Fibroblast of peridontal ligament (primary cell): Measurements from ENCODE around the gene ATXN3L.
A peak's percentile ranks its signal among the peaks of the same experiment; 100 is the strongest.
"Not testable (repeated sequence)": the region's sequence is repeated elsewhere in the genome, so short reads cannot be mapped to it uniquely, and the experiment has no call there.

ENCODE experiments used
- DNase-seq: peaks from one replicate; pipeline ENCODE4 v3.0.0-alpha.2; 2010; ENCODE audit errors: extremely low read depth

The ATXN3L gene

DNA sequence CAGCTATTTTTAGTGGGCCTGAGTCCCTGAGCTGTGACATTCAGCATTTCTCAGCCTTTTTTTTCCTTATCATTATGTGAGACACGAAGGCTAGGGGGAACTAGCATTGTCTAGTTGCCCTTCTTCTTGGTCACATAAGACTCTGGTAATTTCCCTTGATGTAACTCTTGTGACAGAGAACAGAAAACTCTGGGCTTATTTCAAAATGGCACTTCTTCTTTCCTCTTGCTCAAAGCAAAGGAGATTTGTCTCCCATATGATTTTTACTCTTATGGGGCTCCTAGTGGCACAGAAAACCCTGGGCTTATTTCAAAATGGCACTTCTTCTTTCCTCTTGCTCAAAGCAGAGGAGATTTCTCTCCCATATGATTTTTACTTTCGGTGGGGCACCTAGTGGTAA, 14.7 kb downstream of the ATXN3L start:
- DNase-seq: no peak

DNA sequence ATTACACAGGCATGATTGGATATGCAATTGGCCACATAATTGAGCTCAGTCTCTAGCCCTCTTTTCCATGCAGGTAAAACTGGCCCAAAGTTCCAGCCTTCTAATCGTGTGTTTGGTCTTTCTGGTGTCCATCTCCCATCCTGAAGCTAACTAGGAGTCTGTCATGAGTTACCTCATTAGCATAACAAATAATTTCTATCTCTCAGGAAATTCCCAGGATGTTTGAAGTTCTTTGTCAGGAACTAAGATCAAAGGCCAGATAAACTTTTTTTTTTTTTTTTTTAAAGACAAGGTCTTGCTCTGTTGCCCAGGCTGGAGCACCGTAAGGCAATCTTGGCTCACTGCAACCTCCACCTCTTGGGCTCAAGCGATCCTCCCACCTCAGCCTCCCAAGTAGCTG, 15.8 kb downstream of the ATXN3L start:
- DNase-seq: no peak

DNA sequence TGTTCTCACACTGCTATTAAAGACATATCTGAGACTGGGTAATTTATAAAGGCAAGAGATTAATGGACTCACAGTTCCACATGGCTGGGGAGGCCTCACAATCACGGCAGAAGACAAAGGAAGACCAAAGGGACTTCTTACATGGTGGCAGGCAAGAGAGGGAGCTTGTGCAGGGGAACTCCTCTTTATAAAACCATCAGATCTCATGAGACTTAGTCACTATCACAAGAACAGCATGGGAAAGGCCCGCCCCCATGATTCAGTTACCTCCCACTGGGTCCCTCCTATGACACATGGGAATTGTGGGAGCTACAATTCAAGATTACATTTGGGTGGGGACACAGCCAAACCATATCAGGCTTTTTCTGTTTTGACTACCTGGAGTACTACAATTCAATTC, 16.6 kb downstream of the ATXN3L start:
- DNase-seq: not testable (repeated sequence)

DNA sequence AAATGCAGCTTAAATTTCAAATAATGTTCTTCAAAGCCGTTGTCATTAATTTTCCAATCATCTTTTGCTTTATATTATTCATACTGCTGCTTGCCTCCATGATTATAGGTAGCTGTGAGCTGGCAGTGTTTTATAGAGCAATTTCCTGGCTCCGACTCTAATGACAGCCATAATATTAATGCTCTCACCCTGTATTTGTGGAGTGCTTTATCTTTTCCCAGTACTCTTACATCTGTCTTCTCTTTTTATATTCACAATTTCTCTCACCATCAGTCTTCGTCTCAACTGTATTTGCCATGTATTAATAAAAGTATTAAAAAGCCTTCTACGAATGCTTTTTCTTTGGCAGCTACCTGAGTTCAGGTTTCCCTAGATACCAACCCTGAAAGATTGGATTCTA, 21.0 kb downstream of the ATXN3L start:
- no peak for DNase-seq

DNA sequence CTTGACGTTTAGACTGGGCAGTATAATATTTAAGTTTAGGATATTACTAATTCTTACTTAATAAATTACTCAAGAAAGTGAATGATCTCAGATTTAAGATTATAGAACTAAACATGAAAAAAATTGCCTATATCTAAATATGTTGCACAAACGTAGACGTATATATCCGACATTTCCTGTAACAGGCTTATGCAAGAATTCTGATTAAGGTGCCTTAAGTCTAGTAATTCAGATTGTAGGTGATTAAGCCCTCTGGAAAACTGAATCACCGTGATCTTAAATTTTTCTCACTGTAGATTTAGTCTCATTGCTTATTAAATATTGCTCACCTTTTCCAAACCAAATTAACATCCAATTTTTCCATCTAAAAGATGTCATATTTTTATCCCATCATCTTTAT, 24.0 kb downstream of the ATXN3L start:
- DNase-seq: no peak

DNA sequence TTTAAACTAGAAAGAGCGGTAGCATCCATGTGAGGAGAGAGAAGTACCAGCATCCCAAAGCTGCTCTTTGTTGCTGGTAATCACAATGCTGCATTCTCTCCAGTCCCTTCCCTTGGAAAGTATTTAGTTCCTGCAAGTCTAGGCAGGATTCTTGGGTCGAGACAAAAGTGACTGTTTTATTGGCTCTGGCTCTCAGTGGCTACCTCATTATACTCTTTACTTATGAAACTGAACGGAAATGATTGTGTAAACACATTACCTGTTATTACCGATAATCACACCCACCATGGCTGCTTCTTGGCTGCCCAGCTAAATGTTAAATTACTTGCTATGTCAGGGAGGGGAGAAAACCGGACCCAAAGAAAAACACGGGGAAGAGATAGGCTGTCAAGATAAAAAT, 26.2 kb downstream of the ATXN3L start:
- DNase-seq: no peak

DNA sequence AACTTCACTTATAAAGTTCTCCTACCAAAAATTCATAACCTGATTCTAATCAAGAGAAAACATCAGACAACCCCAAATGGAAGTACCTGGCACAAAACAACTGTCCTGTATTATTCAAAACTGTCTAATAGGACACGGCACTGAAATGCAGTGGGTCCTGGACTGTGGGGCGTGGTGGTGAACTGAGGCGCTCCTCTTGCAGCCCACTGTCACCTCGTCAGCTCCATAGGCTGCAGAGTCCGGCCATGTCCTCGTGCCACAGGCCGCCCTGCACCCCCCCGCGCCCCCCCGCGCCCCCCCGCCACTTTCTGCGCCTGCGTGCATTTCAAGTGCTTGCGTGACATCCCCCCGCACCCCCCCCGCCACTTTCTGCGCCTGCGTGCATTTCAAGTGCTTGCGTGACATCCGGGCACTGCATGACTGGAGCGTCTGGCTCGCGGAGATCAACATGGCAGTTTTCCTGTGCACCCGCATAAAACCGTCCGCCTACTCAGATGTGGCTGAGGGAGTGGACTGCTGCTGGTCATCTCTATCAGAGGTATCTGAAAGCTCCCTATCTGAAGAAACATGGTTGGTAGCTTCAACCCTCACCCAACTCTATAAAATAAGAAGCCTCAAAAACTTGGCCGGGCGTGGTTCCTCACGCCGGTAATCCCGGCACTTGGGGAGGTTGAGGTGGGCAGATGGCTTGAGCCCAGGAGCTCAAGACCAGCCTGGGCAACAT, 28.8 kb downstream of the ATXN3L start:
- no peak for DNase-seq

DNA sequence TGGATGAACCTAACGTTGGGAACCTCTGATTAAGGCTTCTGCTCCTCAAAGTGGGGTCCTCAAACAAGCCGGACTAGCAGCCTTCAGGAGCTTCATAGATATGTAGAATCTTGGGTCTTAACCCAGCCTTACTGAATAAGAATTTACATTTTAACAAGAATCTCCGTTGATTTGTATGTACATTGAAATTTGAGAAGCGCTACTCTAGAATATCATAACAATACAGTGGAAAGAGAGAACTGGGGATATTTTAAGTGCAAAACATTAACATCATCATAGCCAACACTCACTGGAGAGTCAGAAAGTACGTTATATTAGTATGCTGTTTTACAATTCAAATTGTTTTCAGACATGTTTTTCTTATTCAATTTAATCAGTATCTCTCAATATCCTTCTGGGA, 31.2 kb downstream of the ATXN3L start:
- DNase-seq: no peak

DNA sequence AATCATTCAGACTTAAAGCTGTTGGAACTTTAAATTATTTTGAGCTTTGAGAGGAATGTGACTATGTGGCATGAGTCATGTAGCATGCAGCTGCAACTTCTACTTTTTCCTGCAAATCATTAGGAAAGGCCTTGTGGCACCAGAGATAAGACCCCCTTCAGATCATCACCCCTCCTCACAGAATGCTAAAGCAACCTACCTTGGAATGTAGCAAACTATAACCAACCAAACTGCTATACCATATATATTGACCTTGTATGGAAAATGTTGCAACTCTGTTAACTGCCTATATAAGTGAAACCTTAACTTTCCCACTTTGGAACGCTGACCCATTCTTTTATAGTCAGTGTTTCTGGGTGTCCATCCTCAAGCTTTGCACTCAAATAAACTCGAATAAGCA, 32.0 kb downstream of the ATXN3L start:
- peak; percentile 65 for DNase-seq

DNA sequence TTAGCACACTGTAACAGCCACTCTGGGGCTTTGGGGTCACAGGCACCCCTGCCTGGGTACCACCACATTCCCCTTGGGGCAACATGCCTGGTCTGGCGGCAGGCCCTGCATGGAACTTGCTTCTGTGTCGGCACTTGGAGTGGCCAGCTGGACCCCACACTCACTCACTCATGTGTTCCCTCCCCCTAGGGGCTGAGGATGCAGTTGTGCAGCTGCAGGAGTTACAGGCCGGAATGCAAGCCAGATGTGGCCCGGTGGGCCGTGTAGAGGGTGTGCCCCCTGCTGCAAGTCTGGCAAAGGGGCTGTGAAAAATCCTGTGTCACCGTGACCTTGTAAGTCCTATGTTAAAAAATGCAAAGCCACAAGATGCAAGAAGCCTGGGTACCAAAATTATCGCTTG, 34.2 kb downstream of the ATXN3L start:
- DNase-seq: no peak

DNA sequence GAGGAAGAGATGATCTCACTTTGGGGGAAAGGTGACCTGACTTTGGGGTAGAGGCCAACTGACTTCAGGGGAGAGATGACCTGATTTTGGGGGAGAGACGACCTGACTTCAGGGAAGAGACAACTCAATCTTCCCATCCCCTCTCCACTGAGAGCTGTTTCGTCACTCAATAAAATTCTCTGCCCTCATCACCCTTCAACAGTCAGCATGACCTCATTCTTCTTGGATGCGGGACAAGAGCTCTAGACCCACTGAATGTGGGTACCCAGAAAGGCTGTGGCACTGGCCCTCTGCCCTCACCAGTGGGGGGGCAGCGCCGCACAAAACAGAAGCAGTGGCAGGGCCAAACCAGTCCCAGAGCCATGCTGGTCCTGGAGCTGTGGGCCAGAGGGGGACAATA, 34.6 kb downstream of the ATXN3L start:
- DNase-seq: no peak

DNA sequence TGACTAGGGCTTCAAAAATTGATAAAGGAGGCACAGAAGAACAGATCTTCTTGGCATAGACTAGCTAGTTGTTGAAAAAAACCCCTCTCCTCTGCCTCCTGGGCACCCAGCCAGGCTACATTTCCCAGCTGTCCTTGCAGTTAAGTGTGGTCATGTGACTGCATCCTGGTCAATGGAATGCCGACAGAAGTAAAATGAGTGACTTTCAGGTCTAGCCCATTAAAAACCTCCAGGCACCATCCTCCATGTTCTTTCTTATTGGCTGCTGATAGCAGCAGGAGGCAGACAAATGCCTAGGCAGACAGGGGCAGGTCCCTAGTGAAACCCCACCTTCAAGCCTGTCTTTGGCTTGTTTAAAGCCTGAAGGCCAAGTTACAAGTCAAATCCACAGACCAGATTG, 35.3 kb downstream of the ATXN3L start:
- DNase-seq: peak; percentile 8

DNA sequence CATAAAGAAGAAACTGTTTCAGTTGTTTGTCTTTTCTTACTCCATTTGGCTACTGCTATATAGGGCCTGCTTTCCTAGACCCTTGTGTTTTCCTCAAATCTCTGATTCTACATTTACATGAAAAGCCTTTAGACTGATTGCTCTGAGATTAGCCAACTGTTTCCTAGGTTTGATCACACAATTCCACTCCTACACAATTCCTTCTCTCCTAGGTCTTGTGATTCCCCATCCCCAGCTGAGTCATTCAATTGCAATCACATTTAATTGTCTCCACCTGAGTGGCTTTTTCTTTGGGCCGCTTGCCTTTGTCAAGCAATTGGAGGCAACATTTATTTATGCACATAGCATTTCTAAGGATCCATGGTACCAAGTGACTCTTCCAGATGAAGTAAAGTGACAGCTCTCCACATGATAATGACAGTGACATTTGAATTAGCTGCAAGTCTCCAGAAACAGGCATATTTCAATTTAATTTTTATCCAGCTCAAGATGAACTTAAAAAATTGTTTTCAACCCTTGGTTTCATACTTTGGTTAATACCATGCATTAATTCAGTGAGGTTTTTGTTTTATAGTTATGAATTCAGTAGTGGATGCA, 35.8 kb downstream of the ATXN3L start:
- DNase-seq: peak; percentile 83

DNA sequence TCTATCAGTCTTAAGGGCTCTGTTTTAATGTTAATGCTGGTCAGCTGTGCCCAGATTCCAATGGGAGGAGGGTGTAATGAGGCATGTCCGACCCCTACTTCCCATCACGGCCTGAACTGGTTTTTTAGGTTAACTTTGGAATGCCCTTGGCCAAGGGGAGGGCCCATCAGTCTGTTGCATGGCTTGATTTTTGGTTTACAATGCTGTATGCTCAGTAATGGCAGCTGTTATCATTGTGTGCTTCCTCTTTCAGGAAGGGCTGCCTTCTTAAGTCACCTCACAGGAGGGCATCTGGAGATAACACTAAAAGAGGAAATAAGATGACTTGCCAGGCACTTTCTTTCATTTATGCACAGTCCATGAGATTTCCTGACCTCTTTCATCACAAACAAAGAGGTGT, 36.3 kb downstream of the ATXN3L start:
- no peak for DNase-seq

DNA sequence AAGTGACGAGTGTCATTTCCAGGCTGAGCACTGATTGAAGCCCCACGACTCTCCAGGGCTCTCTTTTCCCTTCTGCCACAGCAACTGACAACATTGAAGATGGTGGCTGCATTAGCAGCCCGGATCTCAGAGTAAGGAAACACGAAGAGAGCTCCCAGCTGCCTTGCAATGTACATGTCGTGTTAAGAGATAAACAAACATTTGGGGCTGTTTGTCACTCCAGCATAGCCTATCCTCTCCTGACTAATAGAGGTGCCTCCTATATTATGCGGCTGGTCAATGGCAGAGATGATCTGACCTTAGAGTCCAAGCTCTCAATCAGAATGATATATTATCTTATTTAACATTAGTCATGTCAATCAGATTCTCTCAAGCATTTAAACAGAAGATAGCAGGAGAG, 38.6 kb downstream of the ATXN3L start:
- no peak for DNase-seq

DNA sequence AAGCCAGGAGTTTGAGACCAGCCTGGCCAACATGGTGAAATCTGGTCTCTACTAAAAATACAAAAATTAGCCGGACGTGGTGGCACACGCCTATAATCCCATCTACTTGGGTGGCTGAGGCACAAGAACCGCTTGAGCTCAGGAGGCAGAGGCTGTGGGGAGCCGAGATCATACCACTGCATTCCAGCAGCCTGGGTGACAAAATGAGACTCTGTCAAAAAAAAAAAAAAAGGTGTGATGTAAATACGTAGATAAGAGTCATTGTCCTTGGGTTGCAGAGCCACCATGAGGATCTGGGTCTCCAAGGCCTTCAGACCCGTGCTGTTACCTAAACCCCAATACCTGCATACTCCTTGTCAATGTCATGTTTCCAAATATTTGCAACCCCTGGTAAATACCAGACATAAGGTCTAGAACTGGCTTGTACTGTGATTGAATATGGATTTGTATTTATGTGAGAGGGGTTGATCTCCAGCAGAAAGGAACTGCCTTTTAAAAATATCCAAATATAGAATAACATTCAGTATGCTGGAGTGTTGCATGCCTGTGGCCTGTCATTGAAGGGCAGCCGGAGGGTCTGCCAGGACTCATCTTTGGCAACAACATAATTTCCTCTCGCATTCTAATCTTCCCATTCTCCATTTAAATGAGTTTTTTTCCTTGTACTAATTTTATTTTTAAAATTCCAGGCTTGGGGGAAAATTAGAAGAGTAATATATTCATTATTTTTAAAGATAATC, 40.4 kb downstream of the ATXN3L start:
- no peak for DNase-seq

DNA sequence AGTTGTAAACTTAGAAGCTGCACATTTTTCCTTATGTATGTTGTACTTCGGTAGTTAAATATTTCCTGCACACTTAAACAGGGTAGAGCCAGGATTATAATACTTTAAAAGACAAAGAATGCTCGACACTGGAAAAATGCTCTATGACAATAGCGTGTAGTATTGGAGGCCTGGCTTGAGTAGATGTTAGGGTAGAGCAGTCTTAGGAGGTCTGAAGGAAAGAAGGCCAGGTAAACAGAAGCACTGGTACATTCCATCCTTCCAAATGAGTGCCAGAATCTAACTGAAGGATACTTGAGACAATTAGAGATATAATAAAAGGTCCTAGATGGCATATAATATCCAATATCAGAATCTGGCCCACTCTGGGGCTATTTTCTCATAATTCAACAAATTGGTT, 42.3 kb downstream of the ATXN3L start:
- DNase-seq: no peak

DNA sequence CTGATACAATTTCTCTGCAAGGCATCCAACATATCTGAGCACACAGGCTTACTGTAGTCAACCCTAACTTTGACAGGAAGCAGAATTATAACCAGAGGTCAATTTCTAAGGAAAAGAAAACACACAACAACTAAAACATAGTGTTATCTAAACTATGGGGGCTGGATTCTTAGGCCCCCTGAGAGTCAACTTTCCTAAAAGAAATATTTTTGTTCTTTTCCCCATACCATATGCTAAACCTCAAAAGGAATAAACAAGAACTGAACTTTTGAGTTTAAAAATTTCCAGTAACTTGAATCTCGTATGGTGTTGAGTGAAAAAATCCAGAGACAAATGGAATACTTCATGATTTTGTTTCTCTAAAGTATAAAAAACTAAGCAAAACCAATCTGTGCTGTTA, 42.9 kb downstream of the ATXN3L start:
- no peak for DNase-seq

DNA sequence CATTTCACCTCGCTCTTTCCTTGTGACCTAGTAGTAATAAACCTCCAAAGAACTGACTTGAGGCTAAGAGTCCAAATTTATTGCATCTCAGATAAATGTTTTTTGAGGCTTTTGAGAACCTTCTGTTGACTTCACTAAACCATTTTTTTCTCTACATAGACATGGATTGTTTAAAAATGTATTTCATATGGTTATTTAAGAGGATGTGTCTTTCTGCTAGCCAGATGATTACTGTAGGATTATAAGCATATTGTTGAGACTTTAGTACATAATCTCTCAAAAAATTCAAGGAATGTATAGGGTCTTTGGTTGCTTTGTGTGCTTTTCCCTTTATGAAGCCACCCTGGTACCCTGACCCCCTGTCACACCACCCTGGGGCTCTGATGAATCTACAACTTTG, 44.8 kb downstream of the ATXN3L start:
- DNase-seq: no peak

DNA sequence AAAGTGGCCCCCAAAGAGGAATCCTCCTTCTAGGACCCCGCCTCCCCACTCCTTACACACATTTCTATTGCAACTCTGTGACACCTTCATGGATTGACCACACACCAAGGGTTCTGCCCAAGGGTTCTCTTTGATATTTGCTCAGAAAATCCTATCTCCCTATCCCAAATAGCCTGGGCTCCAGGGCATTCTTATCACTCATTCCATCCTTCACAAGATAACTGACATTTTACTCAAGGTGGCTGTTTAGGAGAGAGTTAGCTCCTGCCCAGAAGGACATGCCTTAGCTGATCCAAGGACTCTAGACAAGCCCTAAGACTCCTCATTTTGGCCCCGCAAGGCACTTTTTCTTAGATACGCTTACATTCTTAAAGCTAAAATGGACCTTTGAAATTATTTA, 47.4 kb downstream of the ATXN3L start:
- no peak for DNase-seq

DNA sequence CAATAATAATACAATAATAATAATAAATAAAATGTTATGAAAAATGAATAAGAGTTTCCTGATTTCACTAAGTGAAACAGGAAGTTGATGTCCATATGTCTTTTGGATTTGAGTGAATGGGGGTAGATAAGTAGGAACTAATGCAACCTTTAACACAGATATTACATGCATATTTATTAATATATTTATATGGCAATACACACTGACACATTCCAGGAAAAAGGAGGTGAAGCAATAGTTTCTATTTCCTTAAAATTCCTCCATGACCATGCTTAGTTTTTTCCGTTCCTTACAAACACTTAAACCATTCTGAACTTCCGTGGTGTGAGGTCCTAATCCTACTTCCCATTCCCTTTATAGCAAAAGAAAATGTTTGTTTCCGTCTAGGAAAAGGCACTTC, 48.3 kb downstream of the ATXN3L start:
- no peak for DNase-seq

DNA sequence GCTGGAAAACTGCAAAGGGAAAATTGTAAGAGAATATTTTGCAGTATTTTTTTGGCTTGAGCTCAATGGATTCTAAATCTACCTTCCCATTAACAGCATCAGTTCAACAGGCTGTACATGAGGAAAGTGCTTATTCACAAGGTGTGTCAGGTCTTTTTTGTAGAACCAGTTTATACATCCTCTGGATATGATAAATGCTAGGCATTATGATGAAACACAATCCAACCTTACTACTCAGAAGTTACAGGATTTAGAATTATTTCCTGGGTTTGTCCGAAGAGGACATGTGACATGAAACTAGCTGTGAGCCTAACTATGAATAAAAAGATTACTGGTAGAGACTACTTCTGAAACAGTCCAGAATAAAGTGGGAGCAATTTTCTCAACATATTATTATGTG, 49.5 kb downstream of the ATXN3L start:
- DNase-seq: no peak

DNA sequence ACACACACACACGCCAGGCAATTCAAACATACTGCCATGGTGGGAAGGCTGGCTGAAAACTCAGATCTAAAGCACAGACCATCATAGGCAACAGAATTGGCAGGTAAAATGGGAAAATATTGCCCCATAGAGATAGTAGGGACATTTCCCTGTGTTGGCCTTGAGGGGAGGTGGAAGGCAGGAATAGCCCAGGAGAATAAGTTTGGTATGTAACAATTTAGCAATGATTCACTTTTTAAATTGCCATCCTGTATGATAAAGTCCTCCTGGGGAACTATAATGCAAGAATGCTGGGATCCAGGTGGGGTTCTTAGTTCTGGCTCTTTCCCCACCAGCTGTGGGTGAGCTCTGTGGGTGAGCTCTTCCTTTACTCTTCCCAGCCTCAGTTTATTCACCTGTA, 51.0 kb downstream of the ATXN3L start:
- DNase-seq: no peak
